Activated naive CD8-positive, alpha-beta T cell (primary cell): ENCODE results near the gene EVA1C.
"Not testable (repeated sequence)": the region's sequence is repeated elsewhere in the genome, so short reads cannot be mapped to it uniquely, and the experiment has no call there.

Experiments
- H3K27ac Mint-ChIP-seq: one replicate; pipeline ENCODE4 v1.8.0; 2021; ENCODE audit warnings: mixed read lengths
- H3K27me3 Mint-ChIP-seq: one replicate; pipeline ENCODE4 v1.8.0; 2021; ENCODE audit warnings: mixed read lengths
- H3K36me3 Mint-ChIP-seq: one replicate; pipeline ENCODE4 v1.8.0; 2021; ENCODE audit warnings: mixed read lengths
- H3K4me1 Mint-ChIP-seq: one replicate; pipeline ENCODE4 v1.8.0; 2021; ENCODE audit warnings: low read depth, mixed read lengths
- H3K4me3 Mint-ChIP-seq: one replicate; pipeline ENCODE4 v1.8.0; 2021; ENCODE audit warnings: mild to moderate bottlenecking, mixed read lengths
- H3K9me3 Mint-ChIP-seq: one replicate; pipeline ENCODE4 v1.8.0; 2021; ENCODE audit warnings: low read depth, mixed read lengths

The EVA1C gene

DNA sequence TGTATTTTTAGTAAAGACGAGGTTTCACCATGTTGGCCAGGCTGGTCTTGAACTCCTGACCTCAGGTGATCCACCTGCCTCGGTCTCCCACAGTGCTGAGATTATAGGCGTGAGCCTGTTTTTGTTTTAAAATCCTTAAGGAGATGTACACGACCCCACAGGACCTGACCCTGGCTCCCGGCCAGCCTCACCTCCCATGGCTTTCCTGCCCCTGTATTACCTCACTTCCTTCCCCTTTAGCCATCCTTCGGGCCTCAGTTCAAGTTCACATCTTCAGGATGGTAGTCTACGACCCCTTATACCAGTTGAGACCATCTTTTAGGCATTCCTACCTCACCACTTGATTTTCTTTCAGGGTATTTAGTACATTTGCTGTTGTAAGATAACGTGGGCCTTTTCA, 136.5 kb downstream of the EVA1C start:
- Mint-ChIP-seq H3K36me3 (peaks cover 2% of the 10 kb centered on the region), H3K4me3 (no peak overlapping the region), H3K27me3 (no peaks in the 10 kb centered on the region), H3K27ac (no peak overlapping the region), H3K4me1 (no peaks in the 10 kb centered on the region), H3K9me3 (no peaks in the 10 kb centered on the region)

DNA sequence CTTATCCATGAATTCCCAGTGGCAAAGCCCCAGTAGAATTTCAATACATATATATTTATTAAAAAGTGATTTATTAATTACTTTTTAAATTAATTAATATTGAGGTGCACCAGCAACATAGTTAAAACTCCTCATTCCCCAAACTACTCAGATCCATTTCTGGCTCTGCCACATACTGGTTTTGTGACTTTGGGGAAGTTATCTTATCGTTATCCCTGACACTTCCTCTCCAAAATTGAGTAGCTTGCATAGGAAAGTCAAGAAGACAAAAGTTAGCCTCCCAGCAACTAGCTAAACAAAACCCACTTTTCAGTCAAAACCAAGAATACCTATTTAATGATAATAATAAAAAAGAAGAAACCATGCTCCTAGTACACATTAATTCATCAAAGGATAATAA, 136.9 kb downstream of the EVA1C start:
- no peaks in the 10 kb centered on the region for H3K27me3 Mint-ChIP-seq
- no peaks in the 10 kb centered on the region for H3K4me1 Mint-ChIP-seq
- H3K36me3 Mint-ChIP-seq, result peaks cover 2% of the 10 kb centered on the region
- no peak overlapping the region for H3K27ac Mint-ChIP-seq
- no peaks in the 10 kb centered on the region for H3K9me3 Mint-ChIP-seq
- no peak overlapping the region for H3K4me3 Mint-ChIP-seq

DNA sequence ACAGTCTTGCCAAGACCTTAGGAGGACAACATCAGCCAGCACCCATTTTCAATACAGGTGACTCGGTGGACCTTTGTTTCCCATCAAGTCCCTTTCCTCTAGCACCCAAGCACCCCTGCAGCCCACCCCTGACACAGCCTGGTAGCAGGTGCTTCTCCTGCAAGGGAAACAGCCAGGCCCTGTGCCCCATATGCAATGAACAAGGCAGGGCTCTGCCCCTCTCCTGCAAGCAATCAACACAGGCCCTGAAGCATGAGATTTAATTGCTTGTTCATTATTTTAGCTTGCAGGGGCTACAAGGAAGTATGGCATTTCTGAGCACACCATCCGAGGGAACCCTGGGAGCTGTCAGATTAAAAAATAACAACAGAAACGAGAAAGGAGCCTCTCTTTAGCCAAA, 137.4 kb downstream of the EVA1C start:
- Mint-ChIP-seq H3K9me3 (no peaks in the 10 kb centered on the region), H3K4me3 (no peak overlapping the region), H3K27ac (no peak overlapping the region), H3K36me3 (peaks cover 2% of the 10 kb centered on the region), H3K4me1 (peaks cover 1% of the 10 kb centered on the region), H3K27me3 (no peaks in the 10 kb centered on the region)

DNA sequence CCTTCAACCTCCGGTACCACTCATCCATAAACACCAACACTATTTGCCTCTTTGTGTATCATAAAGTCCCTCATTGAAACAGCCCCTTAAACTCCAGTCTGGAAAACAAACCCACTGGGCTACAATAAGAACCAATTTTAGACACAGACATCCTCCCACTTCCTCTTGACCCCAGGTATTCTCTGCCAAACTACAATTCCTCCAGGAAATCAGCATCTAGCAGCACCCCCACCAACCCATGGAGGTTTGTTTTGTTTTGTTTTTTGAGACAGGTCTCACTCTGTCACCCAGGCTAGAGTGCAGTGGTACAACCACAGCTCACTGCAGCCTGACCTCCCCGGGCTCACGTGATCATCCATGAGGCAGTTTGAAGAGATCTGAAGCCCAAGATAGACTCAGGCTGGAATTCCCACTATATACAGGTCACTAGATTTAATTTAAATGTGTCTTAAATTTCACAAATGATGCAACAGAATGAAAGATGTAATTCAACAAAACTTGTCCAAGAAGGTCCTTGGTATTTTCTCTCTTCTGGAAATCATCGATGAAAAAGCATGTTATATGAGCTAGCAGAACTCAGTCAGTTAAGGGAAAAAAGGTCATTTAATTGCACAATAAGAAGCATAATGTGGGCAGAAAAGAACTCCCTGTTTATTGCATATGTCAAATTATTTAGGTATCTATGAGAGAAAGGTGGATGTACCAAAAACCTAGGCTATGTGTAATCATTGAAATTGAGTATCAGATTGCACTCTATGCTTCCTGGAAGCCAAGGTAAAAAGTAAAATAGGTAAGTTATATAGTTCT, 142.5 kb downstream of the EVA1C start:
- Mint-ChIP-seq H3K9me3 (no peaks in the 10 kb centered on the region), H3K4me1 (peaks cover 5% of the 10 kb centered on the region), H3K27ac (no peak overlapping the region)

DNA sequence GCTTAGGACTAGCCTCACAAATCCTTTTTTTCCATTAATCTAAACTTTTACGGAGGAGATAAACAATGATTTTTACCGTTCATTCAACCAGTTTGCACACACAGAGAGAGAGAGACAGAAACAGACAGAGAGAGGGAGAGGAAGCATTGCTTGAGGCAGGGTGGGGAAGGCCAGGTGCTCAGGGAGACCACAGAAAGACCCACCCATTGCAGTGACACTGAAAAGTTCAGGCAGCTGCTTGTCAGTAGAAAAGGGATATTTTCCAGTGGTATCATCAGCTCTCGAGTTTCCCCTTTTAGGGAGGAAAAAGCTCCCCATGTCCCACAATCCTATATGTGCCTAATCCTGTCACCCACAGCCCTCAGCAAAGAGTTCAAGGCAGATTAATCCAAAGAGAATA, 145.6 kb downstream of the EVA1C start:
- peaks cover 12% of the 10 kb centered on the region for H3K4me1 Mint-ChIP-seq
- no peaks in the 10 kb centered on the region for H3K9me3 Mint-ChIP-seq
- H3K27ac Mint-ChIP-seq, result no peak overlapping the region
- no peaks in the 10 kb centered on the region for H3K27me3 Mint-ChIP-seq
- H3K4me3 Mint-ChIP-seq, result no peak overlapping the region
- H3K36me3 Mint-ChIP-seq, result no peaks in the 10 kb centered on the region

More for the DNA sequence above, 142.5 kb downstream of the EVA1C start:
- no peak overlapping the region for H3K4me3 Mint-ChIP-seq
- H3K36me3 Mint-ChIP-seq, result no peaks in the 10 kb centered on the region
- no peaks in the 10 kb centered on the region for H3K27me3 Mint-ChIP-seq

DNA sequence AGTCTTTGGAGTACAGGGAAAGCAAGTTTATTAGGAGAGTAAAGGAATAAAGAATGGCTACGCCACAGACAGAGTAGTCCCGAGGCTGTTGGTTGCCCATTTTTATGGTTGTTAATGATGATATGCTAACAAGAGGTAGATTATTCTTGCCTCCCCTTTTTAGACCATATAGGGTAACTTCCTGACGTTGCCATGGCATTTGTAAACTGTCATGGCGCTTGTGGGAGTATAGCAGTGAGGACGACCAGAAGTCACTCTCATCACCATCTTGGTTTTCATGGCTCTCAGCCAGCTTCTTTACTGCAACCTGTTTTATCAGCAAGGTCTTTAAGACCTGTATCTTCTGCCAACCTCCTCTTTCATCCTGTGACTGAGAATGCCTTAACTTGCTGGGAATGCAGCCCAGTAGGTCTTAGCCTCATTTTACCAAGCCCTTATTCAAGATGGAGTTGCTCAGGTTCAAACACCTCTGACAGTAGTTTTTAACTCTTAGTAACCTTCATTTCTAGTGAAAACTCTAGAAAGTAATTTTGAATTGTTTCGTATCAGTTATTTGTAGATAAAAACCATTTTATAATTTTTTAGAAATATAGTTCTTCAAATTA, 146.6 kb downstream of the EVA1C start:
- Mint-ChIP-seq H3K9me3 (no peaks in the 10 kb centered on the region), H3K36me3 (no peaks in the 10 kb centered on the region), H3K27ac (peak overlapping the region; percentile 46), H3K4me1 (peaks cover 12% of the 10 kb centered on the region), H3K27me3 (no peaks in the 10 kb centered on the region), H3K4me3 (no peak overlapping the region)

DNA sequence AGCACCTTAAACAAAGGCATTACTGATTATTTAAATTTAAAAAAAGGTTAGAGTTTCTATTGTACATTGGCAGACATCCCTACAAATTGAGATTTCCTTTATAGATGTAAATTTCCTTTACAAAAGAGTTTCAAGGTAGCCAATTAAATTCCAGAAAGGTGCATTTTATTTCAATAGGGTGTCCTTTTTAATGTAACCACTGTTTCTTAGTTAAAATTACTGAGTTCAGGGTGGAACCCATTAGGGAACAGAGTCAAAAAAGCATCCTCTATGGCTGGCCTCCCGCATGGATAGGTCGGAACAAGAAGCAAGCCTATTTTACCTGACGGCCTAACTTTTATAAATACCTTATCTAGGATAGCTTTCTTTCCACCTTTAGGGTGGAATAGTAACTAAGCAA, 148.4 kb downstream of the EVA1C start:
- no peak overlapping the region for H3K27ac Mint-ChIP-seq
- H3K9me3 Mint-ChIP-seq, result peaks cover 10% of the 10 kb centered on the region
- H3K36me3 Mint-ChIP-seq, result peaks cover 11% of the 10 kb centered on the region

DNA sequence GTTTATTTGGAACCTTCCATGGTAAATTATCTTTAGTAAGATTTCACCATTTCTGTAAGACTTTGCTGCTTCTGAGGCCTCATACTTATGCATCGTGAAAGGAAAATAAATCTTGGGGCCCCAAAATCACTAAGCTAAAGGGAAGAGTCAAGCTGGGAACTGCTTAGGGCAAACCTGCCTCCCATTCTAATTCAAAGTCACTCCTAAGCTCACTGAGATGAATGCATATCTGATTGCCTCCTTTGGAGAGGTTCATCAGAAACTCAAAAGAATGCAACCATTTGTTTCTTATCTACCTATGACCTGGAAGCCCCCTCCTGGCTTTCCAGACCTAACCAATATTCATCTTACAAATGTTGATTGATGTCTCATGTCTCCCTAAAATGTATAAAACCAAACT, 149.0 kb downstream of the EVA1C start:
- peaks cover 11% of the 10 kb centered on the region for H3K36me3 Mint-ChIP-seq
- H3K27ac Mint-ChIP-seq, H3K27me3 Mint-ChIP-seq, H3K4me1 Mint-ChIP-seq, H3K4me3 Mint-ChIP-seq: not testable (repeated sequence)
- H3K9me3 Mint-ChIP-seq, result peaks cover 10% of the 10 kb centered on the region

More for the DNA sequence above, 148.4 kb downstream of the EVA1C start:
- peaks cover 9% of the 10 kb centered on the region for H3K4me1 Mint-ChIP-seq
- no peaks in the 10 kb centered on the region for H3K27me3 Mint-ChIP-seq
- no peak overlapping the region for H3K4me3 Mint-ChIP-seq

DNA sequence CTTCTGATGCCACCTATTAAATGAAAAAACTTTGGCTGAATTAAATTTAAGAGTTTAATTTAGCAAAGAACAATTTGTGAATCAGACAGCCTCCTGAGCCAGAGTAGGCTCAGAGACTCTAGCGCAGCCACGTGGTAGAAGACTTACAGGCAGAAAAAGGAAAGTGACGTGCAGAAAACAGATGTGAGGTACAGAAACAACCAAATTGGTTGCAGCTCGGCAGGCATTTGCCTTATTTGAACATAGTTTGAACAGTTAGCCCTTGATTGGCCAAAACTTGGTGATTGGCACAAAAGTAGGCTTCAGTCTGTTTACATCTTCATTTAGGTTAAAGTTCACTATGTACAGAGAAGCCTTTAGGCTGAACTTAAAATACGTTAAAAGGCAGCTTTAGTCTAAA, 149.9 kb downstream of the EVA1C start:
- H3K27ac Mint-ChIP-seq, result peak overlapping the region; percentile 3
- peaks cover 10% of the 10 kb centered on the region for H3K9me3 Mint-ChIP-seq
- H3K4me1 Mint-ChIP-seq, result peaks cover 9% of the 10 kb centered on the region
- H3K27me3 Mint-ChIP-seq, result no peaks in the 10 kb centered on the region
- H3K36me3 Mint-ChIP-seq, result peaks cover 14% of the 10 kb centered on the region
- no peak overlapping the region for H3K4me3 Mint-ChIP-seq

DNA sequence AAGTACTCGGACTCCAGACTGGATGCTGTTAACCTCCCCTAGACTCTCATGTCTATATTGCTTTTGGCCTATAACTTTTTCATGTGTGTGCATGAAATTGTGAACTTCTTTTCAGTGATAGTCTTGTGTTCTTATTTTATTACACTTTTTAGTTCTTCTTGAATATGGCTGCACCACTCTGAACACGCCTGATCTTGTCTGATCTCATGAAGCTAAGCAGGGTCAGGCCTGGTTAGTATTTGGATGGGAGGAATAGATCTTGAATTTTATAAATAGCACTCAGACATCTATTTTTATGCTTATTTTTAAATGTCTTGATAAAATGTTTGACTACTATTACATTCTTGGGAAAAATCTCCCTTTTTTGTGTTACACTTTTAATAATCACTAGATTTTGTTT, 150.4 kb downstream of the EVA1C start:
- Mint-ChIP-seq H3K9me3 (peaks cover 10% of the 10 kb centered on the region), H3K4me1 (peaks cover 9% of the 10 kb centered on the region), H3K27me3 (no peaks in the 10 kb centered on the region), H3K27ac (no peak overlapping the region), H3K4me3 (no peak overlapping the region), H3K36me3 (peaks cover 14% of the 10 kb centered on the region)
